GM21526 (cell line): Measurements from ENCODE around the gene TK2.

Source experiments
- ATAC-seq: cut with Tn5 transposase; IDR thresholded peaks from one replicate; pipeline ENCODE4 v1.9.1; 2021; ENCODE audit warnings: moderate library complexity; ENCODE audit not compliant: unreplicated experiment, low FRiP score

The TK2 gene

GRCh38 chr16:66548068-66548467 is 1.9 kb downstream of the TK2 start:
- ATAC-seq = no peak

GRCh38 chr16:66547101-66547989 is 2.6 kb downstream of the TK2 start:
- no peak for ATAC-seq

GRCh38 chr16:66544016-66544757 is 5.7 kb downstream of the TK2 start:
- ATAC-seq = no peak

GRCh38 chr16:66543541-66543940 is 6.4 kb downstream of the TK2 start:
- no peak for ATAC-seq

- ATAC-seq = no peak
These were observed 7.5 kb downstream of the TK2 start for GRCh38 chr16:66542396-66542795.

- no peak for ATAC-seq
These were observed 8.2 kb downstream of the TK2 start for GRCh38 chr16:66541388-66542355.

GRCh38 chr16:66539623-66540469 is 10.1 kb downstream of the TK2 start:
- ATAC-seq = no peak

GRCh38 chr16:66538910-66539309 is 11.0 kb downstream of the TK2 start:
- no peak for ATAC-seq

GRCh38 chr16:66537236-66537635 is 12.7 kb downstream of the TK2 start:
- ATAC-seq = no peak

GRCh38 chr16:66536525-66536924 is 13.4 kb downstream of the TK2 start:
- no peak for ATAC-seq

- ATAC-seq = no peak
These were observed 15.5 kb downstream of the TK2 start for GRCh38 chr16:66534376-66534799.

- no peak for ATAC-seq
These were observed 20.4 kb downstream of the TK2 start for GRCh38 chr16:66529475-66529874.

- no peak for ATAC-seq
These were observed 21.6 kb downstream of the TK2 start for GRCh38 chr16:66528294-66528693.

GRCh38 chr16:66525396-66526180 is 24.3 kb downstream of the TK2 start:
- no peak for ATAC-seq

- peak; percentile 70 for ATAC-seq
These were observed 25.2 kb downstream of the TK2 start for GRCh38 chr16:66524601-66525164.

GRCh38 chr16:66523861-66524354 is 26.0 kb downstream of the TK2 start:
- ATAC-seq = peak; percentile 41

GRCh38 chr16:66522816-66523590 is 26.9 kb downstream of the TK2 start:
- ATAC-seq = no peak
